SU-DHL-6 (cell line): ENCODE measurements around the gene ARHGEF28.

Source experiments
- H2AFZ ChIP-seq: fragments of 200-600 bp; sonication (generic); 2 replicates; pipeline ENCODE4 v1.6.1; 2014; ENCODE audit warnings: low read depth, mild to moderate bottlenecking, moderate library complexity, mixed read lengths, antibody characterized with exemption, low read length; ENCODE audit not compliant: severe bottlenecking
- H3F3A ChIP-seq: fragments of 200-600 bp; shearing (Covaris generic); 2 replicates; pipeline ENCODE4 v1.6.0; 2016; ENCODE audit warnings: antibody characterized with exemption, mild to moderate bottlenecking; ENCODE audit not compliant: insufficient read depth
- H3K27ac ChIP-seq: fragments of 200-600 bp; sonication (generic); 2 replicates; pipeline ENCODE4 v1.5.1; 2016; ENCODE audit warnings: low read depth, mild to moderate bottlenecking, low read length, moderate library complexity, mixed read lengths
- H3K27me3 ChIP-seq: fragments of 200-600 bp; sonication (generic), shearing (Covaris generic); 2 replicates; pipeline ENCODE4 v1.6.0; 2014; ENCODE audit warnings: mild to moderate bottlenecking, low read length
- H3K36me3 ChIP-seq: fragments of 200-600 bp; sonication (generic); 2 replicates; pipeline ENCODE4 v1.6.1; 2014; ENCODE audit warnings: mild to moderate bottlenecking, low read length, mixed read lengths
- H3K4me2 ChIP-seq: fragments of 300-600, 200-600 bp; shearing (Covaris generic), sonication (generic); 2 replicates; pipeline ENCODE4 v1.6.0; 2014; ENCODE audit warnings: low read length, low read depth, mild to moderate bottlenecking; ENCODE audit not compliant: poor library complexity, severe bottlenecking
- H3K4me3 ChIP-seq: fragments of 200-600 bp; sonication (generic); 2 replicates; pipeline ENCODE4 v1.5.1; 2014; ENCODE audit warnings: antibody characterized with exemption, low read length, mild to moderate bottlenecking, mixed read lengths; ENCODE audit not compliant: insufficient read depth, poor library complexity, severe bottlenecking
- H3K79me2 ChIP-seq: fragments of 200-600 bp; sonication (generic); 2 replicates; pipeline ENCODE4 v1.6.1; 2014; ENCODE audit warnings: mild to moderate bottlenecking, low read length, moderate library complexity; ENCODE audit not compliant: insufficient read depth
- H3K9ac ChIP-seq: fragments of 200-600 bp; sonication (generic); 2 replicates; pipeline ENCODE4 v1.7.0; 2014; ENCODE audit warnings: mild to moderate bottlenecking, low read length
- H3K9me2 ChIP-seq: fragments of 200-600 bp; sonication (generic); replicated peaks from 2 replicates; pipeline ENCODE4 v1.6.1; 2014; ENCODE audit warnings: low read length; ENCODE audit not compliant: insufficient read depth
- H3K9me3 ChIP-seq: fragments of 200-600 bp; sonication (generic); 2 replicates; pipeline ENCODE4 v1.6.1; 2014; ENCODE audit warnings: low read length, mixed read lengths; ENCODE audit not compliant: insufficient read depth
- H4K20me1 ChIP-seq: fragments of 200-600 bp; sonication (generic); 2 replicates; pipeline ENCODE4 v1.6.1; 2014; ENCODE audit warnings: low read depth, mild to moderate bottlenecking, antibody characterized with exemption, low read length, moderate library complexity, mixed read lengths
- EZH2phosphoT487 ChIP-seq: fragments of 200-600 bp; sonication (generic), shearing (Covaris generic); conservative IDR thresholded peaks from 2 replicates; pipeline ENCODE4 v1.6.1; 2018; ENCODE audit warnings: mild to moderate bottlenecking, antibody characterized with exemption, low read length, moderate library complexity, mixed read lengths
- TF ChIP-seq, protein P1 (sequence below): fragments of 200-600 bp; sonication (generic); IDR thresholded peaks from one replicate; pipeline ENCODE4 v1.5.1; 2017; ENCODE audit warnings: antibody characterized with exemption, mild to moderate bottlenecking, low read length, moderate library complexity; ENCODE audit not compliant: insufficient read depth, poor library complexity, severe bottlenecking

The ARHGEF28 gene

DNA sequence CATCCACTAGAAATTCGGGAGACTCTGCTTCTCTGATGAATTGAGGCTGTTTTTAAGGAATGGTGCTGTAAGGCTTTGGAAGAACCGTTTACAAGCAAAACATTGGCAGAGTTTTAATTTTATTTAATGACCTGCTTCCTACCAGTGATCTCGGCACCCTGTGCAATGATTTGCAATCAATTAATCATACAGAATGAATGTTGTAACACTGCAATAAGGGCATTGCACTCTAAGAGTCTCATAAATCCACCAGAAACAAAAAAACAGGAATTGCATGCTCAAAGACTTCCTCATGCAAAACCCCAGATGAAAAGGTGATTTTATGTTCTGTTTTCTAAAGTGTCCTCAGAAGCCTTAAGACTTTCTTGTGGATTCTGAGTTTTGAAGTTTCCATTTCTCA, 295.7 kb downstream of the ARHGEF28 start:
- Histone ChIP-seq H3K9me3 (no peaks in the 10 kb centered on the region), H3F3A (no peaks in the 10 kb centered on the region), H3K27me3 (no peaks in the 10 kb centered on the region), H3K79me2 (no peaks in the 10 kb centered on the region), H3K4me2 (no peak overlapping the region), H3K27ac (no peak overlapping the region), H3K9ac (no peak overlapping the region), H3K4me3 (no peak overlapping the region), H3K9me2 (no peaks in the 10 kb centered on the region), H3K36me3 (no peaks in the 10 kb centered on the region), H4K20me1 (no peaks in the 10 kb centered on the region), H2AFZ (no peak overlapping the region)
- no peak for TF ChIP-seq EZH2phosphoT487
- TF ChIP-seq, protein P1, sequence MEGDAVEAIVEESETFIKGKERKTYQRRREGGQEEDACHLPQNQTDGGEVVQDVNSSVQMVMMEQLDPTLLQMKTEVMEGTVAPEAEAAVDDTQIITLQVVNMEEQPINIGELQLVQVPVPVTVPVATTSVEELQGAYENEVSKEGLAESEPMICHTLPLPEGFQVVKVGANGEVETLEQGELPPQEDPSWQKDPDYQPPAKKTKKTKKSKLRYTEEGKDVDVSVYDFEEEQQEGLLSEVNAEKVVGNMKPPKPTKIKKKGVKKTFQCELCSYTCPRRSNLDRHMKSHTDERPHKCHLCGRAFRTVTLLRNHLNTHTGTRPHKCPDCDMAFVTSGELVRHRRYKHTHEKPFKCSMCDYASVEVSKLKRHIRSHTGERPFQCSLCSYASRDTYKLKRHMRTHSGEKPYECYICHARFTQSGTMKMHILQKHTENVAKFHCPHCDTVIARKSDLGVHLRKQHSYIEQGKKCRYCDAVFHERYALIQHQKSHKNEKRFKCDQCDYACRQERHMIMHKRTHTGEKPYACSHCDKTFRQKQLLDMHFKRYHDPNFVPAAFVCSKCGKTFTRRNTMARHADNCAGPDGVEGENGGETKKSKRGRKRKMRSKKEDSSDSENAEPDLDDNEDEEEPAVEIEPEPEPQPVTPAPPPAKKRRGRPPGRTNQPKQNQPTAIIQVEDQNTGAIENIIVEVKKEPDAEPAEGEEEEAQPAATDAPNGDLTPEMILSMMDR = no peak

DNA sequence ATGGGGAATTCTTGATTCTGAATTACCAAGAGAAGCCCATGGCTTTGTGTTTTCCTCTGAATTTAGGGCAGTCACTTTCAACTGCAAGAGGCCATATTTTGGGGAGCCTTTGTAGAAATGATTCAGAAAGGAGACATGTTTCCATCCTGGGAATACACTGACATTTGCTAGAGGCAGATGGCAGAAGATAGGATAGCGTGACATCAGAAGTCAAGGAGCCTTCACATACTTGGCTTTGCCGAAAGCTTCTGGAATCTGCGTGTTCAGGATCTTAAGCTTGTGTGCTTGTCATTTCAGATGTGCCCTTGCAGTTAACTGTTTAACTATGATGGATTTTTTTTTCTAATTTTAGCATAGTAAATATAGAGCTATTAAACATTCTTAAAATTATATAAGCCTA, 296.2 kb downstream of the ARHGEF28 start:
- Histone ChIP-seq H2AFZ (no peak overlapping the region), H4K20me1 (no peaks in the 10 kb centered on the region), H3K9ac (no peak overlapping the region), H3K9me3 (no peaks in the 10 kb centered on the region), H3K79me2 (no peaks in the 10 kb centered on the region), H3K36me3 (no peaks in the 10 kb centered on the region), H3K27ac (no peak overlapping the region), H3K4me2 (no peak overlapping the region), H3K4me3 (no peak overlapping the region), H3K27me3 (no peaks in the 10 kb centered on the region), H3F3A (no peaks in the 10 kb centered on the region), H3K9me2 (no peaks in the 10 kb centered on the region)
- TF ChIP-seq, protein P1 = no peak
- no peak for TF ChIP-seq EZH2phosphoT487

DNA sequence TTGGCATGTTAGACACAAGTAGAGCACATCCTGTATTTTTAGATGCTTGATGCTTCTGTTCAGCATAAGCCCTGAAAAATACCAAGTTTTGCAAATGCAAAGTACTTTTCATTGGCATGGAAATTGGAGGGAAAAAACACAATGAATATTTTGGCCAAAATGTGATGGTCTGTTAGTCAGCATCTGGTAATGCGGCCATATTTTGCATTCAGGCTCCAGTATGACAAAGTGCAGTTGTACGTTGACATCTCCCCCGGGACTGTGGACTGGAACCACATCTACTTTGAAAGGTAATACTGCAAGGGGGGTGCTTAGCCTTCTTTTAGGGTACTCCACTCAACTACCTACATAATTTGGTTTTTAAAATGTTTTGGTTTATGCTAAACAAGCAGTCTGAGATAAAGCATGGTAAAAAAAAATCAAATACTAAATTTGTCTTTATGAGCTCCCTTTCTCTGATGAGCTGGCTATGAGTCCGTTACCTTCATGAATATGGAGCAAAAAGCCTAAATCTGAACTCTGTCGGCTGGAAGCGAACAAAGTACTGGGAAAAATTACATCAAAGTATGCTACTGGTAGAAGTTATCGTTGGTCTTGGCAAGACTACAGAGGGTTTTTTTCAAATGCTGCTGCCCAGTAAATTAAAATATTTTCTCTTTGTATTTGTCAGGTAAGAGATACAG, 297.0 kb downstream of the ARHGEF28 start:
- Histone ChIP-seq H3K9ac (no peak overlapping the region), H3K36me3 (no peaks in the 10 kb centered on the region), H3K9me3 (no peaks in the 10 kb centered on the region), H2AFZ (no peak overlapping the region), H3K4me3 (no peak overlapping the region), H3F3A (no peaks in the 10 kb centered on the region), H3K9me2 (no peaks in the 10 kb centered on the region), H3K4me2 (no peak overlapping the region), H3K27me3 (no peaks in the 10 kb centered on the region), H4K20me1 (no peaks in the 10 kb centered on the region), H3K79me2 (no peaks in the 10 kb centered on the region), H3K27ac (no peak overlapping the region)
- no peak for TF ChIP-seq EZH2phosphoT487
- TF ChIP-seq, protein P1 = no peak
